Progenitor cell of endocrine pancreas (in vitro differentiated cells): ENCODE results near the gene SELP. TPM values are rescaled to one million over a fixed set of nuclear protein-coding genes. Genes with fewer than 3 reads are reported as not detected.
"Not testable (repeated sequence)": the region's sequence is repeated elsewhere in the genome, so short reads cannot be mapped to it uniquely, and the experiment has no call there.

Experiments
- DNase-seq: peaks from one replicate; pipeline ENCODE4 v3.0.0; 2021; ENCODE audit warnings: low spot score; ENCODE audit not compliant: unreplicated experiment
- H3K27ac Mint-ChIP-seq: 2 replicates; pipeline ENCODE4 v1.8.0; 2021; ENCODE audit warnings: mild to moderate bottlenecking, moderate library complexity, mixed read lengths
- H3K27me3 Mint-ChIP-seq: 2 replicates; pipeline ENCODE4 v1.8.0; 2021; ENCODE audit warnings: mixed read lengths
- H3K36me3 Mint-ChIP-seq: 2 replicates; pipeline ENCODE4 v1.8.0; 2022; ENCODE audit warnings: mixed read lengths; ENCODE audit not compliant: insufficient read depth
- H3K4me1 Mint-ChIP-seq: 2 replicates; pipeline ENCODE4 v1.8.0; 2021; ENCODE audit warnings: low read depth, mixed read lengths
- H3K4me3 Mint-ChIP-seq: 2 replicates; pipeline ENCODE4 v1.8.0; 2021; ENCODE audit warnings: low read depth, mild to moderate bottlenecking, moderate library complexity, mixed read lengths
- H3K9me3 Mint-ChIP-seq: 2 replicates; pipeline ENCODE4 v1.8.0; 2021; ENCODE audit warnings: low read depth, mixed read lengths
- long read RNA-seq: library from polyadenylated mRNA; unstranded; transcript quantifications from one replicate; pipeline ENCODE4 v2.0.0, GENCODE V29; 2020
- total RNA-seq: library from RNA; stranded (reverse); gene quantifications from 2 replicates; pipeline ENCODE4 v1.2.1, GENCODE V29; 2021
- TF ChIP-seq, protein P1 (sequence below): fragments of 200-600 bp; sonication (generic); IDR thresholded peaks from one replicate; pipeline ENCODE4 v1.5.0; 2021; ENCODE audit warnings: antibody characterized with exemption, mild to moderate bottlenecking; ENCODE audit not compliant: unreplicated experiment

SELP gene
- total RNA-seq, result not detected in 2 replicates
- long read RNA-seq, result 0 reads

DNA sequence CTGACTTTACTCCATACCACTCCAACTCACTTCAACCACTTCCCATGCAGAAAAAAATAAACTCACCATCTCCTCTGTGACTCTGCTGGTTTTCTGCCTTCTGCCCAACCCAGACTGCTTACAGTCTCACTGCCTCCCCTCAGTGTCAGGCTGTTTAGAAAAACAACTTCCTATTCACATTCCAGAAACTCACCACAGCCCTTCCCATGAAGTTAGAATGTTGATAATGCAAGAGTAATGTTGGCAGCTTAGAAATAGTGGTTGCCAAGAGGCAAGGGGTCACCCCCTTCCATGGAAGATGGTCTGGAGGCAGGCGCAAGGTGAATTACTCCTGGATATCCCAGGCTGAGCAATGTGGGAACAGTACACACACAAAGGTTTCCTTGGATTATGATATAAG, at the start of gene SELP:
Gene SELP, minus strand, starts transcription at position 119 of the 400 bp plus-strand sequence. Its CDS starts 50 bp downstream, at position 69.
- TF ChIP-seq, protein P1, sequence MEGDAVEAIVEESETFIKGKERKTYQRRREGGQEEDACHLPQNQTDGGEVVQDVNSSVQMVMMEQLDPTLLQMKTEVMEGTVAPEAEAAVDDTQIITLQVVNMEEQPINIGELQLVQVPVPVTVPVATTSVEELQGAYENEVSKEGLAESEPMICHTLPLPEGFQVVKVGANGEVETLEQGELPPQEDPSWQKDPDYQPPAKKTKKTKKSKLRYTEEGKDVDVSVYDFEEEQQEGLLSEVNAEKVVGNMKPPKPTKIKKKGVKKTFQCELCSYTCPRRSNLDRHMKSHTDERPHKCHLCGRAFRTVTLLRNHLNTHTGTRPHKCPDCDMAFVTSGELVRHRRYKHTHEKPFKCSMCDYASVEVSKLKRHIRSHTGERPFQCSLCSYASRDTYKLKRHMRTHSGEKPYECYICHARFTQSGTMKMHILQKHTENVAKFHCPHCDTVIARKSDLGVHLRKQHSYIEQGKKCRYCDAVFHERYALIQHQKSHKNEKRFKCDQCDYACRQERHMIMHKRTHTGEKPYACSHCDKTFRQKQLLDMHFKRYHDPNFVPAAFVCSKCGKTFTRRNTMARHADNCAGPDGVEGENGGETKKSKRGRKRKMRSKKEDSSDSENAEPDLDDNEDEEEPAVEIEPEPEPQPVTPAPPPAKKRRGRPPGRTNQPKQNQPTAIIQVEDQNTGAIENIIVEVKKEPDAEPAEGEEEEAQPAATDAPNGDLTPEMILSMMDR, result no peak
- H3K27ac Mint-ChIP-seq, result no peak within 1 kb of the TSS
- H3K4me1 Mint-ChIP-seq, result no peaks in the 10 kb centered on the region
- DNase-seq, result no peak
- no peak within 1 kb of the TSS for H3K4me3 Mint-ChIP-seq
- peaks cover 3% of the 10 kb centered on the region for H3K36me3 Mint-ChIP-seq
- H3K27me3 Mint-ChIP-seq, result no peaks in the 10 kb centered on the region
- peaks cover 12% of the 10 kb centered on the region for H3K9me3 Mint-ChIP-seq

DNA sequence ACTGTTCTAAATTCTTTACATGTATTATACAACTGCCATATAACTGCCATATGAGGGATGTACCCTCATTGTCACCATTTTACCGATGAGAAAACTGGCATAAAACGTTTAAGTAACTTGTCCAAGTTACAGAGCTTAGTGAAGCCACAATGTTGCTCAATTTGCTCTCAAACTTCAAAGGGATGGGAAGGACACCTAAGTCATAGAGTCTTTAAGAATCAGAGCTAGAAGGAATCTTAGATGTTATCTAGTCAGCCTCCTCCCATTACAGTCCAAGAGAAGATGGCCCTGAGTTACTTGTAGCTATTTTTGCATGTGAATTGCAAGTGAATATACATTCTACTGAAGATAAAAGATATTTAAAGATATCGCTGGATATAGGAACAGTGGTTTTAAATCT, 49.8 kb upstream of the SELP start:
- no peaks in the 10 kb centered on the region for H3K9me3 Mint-ChIP-seq
- peaks cover 4% of the 10 kb centered on the region for H3K4me1 Mint-ChIP-seq
- H3K27ac Mint-ChIP-seq, result no peak overlapping the region
- TF ChIP-seq, protein P1, result no peak
- H3K27me3 Mint-ChIP-seq, result peaks cover 5% of the 10 kb centered on the region
- no peak for DNase-seq
- no peak overlapping the region for H3K4me3 Mint-ChIP-seq
- no peaks in the 10 kb centered on the region for H3K36me3 Mint-ChIP-seq

DNA sequence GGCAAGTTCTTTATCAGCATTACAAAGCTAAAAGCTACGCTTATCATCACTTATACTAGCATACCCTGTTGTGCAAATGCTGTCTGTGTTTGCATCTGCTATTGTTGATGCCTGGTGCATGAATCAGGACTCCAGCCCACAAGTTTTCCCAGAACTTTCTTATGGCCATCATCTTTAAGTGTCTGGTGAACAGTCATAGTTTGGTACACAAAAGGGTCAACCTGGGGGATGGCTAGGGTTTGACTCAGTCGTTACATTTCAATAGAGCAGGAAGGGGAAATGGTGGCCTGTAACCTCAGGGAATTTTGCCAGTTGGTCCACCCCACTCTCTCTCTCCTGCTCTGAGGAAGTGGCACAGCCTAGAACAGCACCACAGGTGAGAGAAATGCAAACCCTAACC, 46.1 kb upstream of the SELP start:
- H3K27ac Mint-ChIP-seq, result no peak overlapping the region
- no peaks in the 10 kb centered on the region for H3K36me3 Mint-ChIP-seq
- H3K4me1 Mint-ChIP-seq, result peaks cover 3% of the 10 kb centered on the region
- TF ChIP-seq, protein P1, result no peak
- H3K27me3 Mint-ChIP-seq, result peaks cover 3% of the 10 kb centered on the region
- H3K9me3 Mint-ChIP-seq, result peaks cover 3% of the 10 kb centered on the region
- H3K4me3 Mint-ChIP-seq, result no peak overlapping the region
- no peak for DNase-seq

DNA sequence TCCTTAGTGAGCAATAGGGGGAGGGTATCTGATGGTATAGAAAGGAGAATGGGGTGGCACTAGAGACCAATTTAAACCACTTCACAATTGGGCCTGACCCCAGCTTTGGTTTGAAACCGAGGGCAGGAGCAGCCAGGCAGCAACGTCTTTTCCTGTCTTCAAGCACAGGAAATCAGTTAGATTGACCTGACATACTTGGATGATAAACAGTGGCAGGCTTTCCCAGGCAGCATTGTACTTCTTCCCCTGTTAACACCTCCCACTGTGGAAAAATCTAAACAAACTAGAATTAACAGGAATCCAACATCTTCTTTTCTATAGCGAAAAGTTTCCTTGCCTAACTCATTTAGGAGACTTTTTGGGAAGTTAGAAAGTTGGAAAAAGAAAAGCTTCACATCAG, 40.9 kb upstream of the SELP start:
- TF ChIP-seq, protein P1, result no peak
- DNase-seq, result no peak
- Mint-ChIP-seq H3K9me3 (peaks cover 3% of the 10 kb centered on the region), H3K36me3 (no peaks in the 10 kb centered on the region), H3K4me1 (peaks cover 1% of the 10 kb centered on the region), H3K4me3 (no peak overlapping the region), H3K27me3 (no peaks in the 10 kb centered on the region), H3K27ac (no peak overlapping the region)

DNA sequence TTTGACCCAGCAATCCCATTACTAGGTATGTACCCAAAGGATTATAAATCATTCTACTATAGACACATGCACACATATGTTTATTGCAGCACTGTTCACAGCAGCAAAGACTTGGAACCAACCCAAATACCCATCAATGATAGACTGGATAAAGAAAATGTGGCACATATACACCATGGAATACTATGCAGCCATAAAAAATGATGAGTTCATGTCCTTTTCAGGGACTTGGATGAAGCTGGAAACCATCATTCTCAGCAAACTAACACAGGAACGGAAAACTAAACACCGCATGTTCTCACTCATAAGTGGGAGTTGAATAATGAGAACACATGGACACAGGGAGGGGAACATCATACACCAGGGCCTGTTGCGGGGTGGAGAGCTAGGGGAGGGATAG, 40.3 kb upstream of the SELP start:
- not testable (repeated sequence) for H3K27ac Mint-ChIP-seq, H3K36me3 Mint-ChIP-seq

DNA sequence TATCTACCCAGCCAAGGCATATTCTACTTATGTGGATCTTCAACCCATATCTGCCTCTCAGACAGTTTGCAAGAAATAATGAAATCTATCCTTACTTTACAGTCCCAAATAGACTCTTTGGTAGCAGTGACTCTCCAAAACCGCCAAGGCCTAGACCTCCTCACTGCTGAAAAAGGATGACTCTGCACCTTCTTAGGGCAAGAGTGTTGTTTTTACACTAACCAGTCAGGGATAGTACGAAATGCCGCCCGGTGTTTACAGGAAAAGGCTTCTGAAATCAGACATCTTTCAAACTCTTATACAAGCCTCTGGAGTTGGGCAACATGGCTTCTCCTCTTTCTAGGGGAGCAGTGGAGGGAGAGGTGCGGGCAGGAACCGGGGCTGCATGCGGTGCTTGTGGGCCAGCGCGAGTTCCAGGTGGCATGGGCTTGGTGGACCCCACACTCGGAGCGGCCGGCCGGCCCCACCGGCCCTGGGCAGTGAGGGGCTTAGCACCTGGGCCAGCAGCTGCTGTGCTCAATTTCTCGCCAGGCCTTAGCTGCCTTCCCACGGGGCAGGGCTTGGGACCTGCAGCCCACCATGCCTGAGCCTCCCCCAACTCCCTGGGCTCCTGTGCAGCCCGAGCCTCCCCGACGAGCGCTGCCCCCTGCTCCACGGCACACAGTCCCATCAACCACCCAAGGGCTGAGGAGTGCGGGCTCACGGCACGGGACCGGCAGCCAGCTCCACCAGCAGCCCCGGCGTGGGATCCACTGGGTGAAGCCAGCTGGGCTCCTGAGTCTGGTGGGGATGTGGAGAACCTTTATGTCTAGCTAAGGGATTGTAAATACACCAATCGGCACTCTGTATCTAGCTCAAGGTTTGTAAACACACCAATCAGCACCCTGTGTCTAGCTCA, 38.0 kb upstream of the SELP start:
- not testable (repeated sequence) for H3K36me3 Mint-ChIP-seq, DNase-seq, H3K4me1 Mint-ChIP-seq, H3K27me3 Mint-ChIP-seq, H3K9me3 Mint-ChIP-seq, H3K27ac Mint-ChIP-seq, H3K4me3 Mint-ChIP-seq

More for the DNA sequence above, 40.3 kb upstream of the SELP start:
- DNase-seq, H3K4me1 Mint-ChIP-seq, H3K9me3 Mint-ChIP-seq, H3K27me3 Mint-ChIP-seq, H3K4me3 Mint-ChIP-seq: not testable (repeated sequence)

DNA sequence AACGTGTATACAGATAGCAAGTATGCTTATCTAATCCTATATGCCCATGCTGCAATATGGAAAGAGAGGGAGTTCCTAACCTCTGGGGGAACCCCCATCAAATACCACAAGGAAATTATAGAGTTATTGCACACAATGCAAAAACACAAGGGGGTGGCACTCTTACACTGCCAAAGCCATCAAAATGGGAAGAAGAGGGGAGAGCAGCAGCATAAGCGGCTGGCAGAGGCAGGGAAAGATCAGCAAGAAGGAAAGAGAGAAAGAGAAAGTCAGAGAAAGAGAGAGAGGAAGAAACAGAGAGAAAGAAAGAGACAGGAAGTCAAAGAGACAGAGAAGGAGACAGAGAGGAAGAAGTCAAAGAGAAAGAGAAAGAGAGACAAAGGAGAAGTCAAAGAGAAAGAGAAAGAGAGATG, 37.3 kb upstream of the SELP start:
- not testable (repeated sequence) for H3K27me3 Mint-ChIP-seq, H3K4me1 Mint-ChIP-seq, H3K4me3 Mint-ChIP-seq, DNase-seq, H3K36me3 Mint-ChIP-seq, H3K9me3 Mint-ChIP-seq
- peak overlapping the region; percentile 1 for H3K27ac Mint-ChIP-seq

DNA sequence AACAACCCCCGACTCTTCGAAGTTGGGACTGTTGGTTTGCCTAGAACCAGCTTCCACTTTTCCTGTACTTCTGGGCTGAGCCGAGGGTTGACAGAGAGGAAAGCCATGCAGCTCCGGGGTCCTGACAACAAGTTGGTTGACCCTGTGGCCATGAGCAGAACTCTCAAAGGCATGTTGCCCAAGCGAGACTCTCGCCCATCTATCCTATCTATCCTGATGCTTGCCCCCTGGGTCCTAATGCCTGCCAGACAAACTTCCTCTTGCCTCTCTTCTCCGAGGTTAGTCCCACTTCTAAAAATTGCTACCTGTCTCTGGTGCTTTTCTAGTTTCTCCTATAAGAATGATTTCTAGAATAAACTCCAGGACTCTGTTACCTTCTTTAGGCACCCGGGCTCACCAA, 32.8 kb upstream of the SELP start:
- H3K27me3 Mint-ChIP-seq, DNase-seq, H3K27ac Mint-ChIP-seq, H3K9me3 Mint-ChIP-seq, H3K4me1 Mint-ChIP-seq, H3K36me3 Mint-ChIP-seq, H3K4me3 Mint-ChIP-seq: not testable (repeated sequence)

DNA sequence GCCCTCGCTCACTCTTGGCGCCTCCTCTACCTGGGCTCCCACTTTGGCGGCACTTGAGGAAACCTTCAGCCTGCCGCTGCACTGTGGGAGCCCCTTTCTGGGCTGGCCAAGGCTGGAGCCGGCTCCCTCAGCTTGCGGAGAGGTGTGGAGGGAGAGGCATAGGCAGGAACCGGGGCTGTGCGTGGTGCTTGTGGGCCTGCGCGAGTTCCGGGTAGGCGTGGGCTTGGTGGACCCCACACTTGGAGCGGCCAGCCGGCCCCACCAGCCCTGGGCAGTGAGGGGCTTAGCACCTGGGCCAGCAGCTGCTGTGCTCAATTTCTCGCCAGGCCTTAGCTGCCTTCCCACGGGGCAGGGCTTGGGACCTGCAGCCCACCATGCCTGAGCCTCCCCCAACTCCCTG, 31.1 kb upstream of the SELP start:
- H3K27me3 Mint-ChIP-seq, H3K36me3 Mint-ChIP-seq, H3K27ac Mint-ChIP-seq, H3K4me3 Mint-ChIP-seq, DNase-seq: not testable (repeated sequence)
- peaks cover 13% of the 10 kb centered on the region for H3K9me3 Mint-ChIP-seq
- H3K4me1 Mint-ChIP-seq, result peaks cover 14% of the 10 kb centered on the region
